HepG2 (cell line): ENCODE data around the gene SRSF11. TPM values are rescaled to one million over a fixed set of nuclear protein-coding genes. Genes with fewer than 3 reads are reported as not detected.

Experiments
- ARNT2 ChIP-seq: sonication (generic); formaldehyde crosslinking; IDR thresholded peaks from 2 replicates; pipeline ENCODE4 v1.8.0; 2022; ENCODE audit warnings: mild to moderate bottlenecking, low read depth, missing genetic modification reagents, moderate library complexity
- CBX5 ChIP-seq: sonication (generic); formaldehyde crosslinking; IDR thresholded peaks from 2 replicates; pipeline ENCODE4 v1.4.0; 2020; ENCODE audit warnings: missing genetic modification reagents, borderline replicate concordance
- CEBPG ChIP-seq: IDR thresholded peaks from 2 replicates; pipeline ENCODE4 v1.6.1; 2016
- HDAC6 ChIP-seq: fragments of 200-600 bp; sonication (generic); IDR thresholded peaks from 2 replicates; pipeline ENCODE4 v1.7.0; 2017; ENCODE audit warnings: mild to moderate bottlenecking, antibody characterized with exemption, low read length, low read depth
- IRF2 ChIP-seq: IDR thresholded peaks from 2 replicates; pipeline ENCODE4 v1.6.1; 2018; ENCODE audit warnings: missing genetic modification reagents, missing compliant biosample characterization
- KAT2B ChIP-seq: fragments of 150-350 bp; IDR thresholded peaks from 2 replicates; pipeline ENCODE4 v1.6.1; 2014; ENCODE audit warnings: low read depth, low read length, borderline replicate concordance
- KLF9 ChIP-seq: IDR thresholded peaks from 2 replicates; pipeline ENCODE4 v1.6.1; 2016; ENCODE audit warnings: low read depth
- NFATC3 ChIP-seq: sonication (generic); formaldehyde crosslinking; IDR thresholded peaks from 2 replicates; pipeline ENCODE4 v1.5.1; 2020; ENCODE audit warnings: mild to moderate bottlenecking, missing genetic modification reagents
- NR2F2 ChIP-seq: IDR thresholded peaks from 2 replicates; pipeline ENCODE4 v1.6.1; 2012; ENCODE audit warnings: low read depth, inconsistent platforms, borderline replicate concordance
- PTBP1 ChIP-seq: fragments of 200-400 bp; formaldehyde crosslinking; IDR thresholded peaks from 2 replicates; pipeline ENCODE4 v1.6.1; 2018; ENCODE audit warnings: low read length, low read depth; ENCODE audit not compliant: poor library complexity, severe bottlenecking
- RAD21 ChIP-seq: fragments of 450-650 bp; formaldehyde crosslinking; IDR thresholded peaks from 2 replicates; pipeline ENCODE4 v1.5.0; 2020; ENCODE audit warnings: mild to moderate bottlenecking
- RFXAP ChIP-seq: sonication (generic); formaldehyde crosslinking; IDR thresholded peaks from 2 replicates; pipeline ENCODE4 v1.4.0; 2020; ENCODE audit warnings: missing genetic modification reagents, borderline replicate concordance
- WIZ ChIP-seq: sonication (generic); formaldehyde crosslinking; IDR thresholded peaks from 2 replicates; pipeline ENCODE4 v1.5.1; 2020; ENCODE audit warnings: mild to moderate bottlenecking, missing genetic modification reagents
- ZBTB40 ChIP-seq, 2 experiments: fragments of 450-650 bp in 1 of 2; sonication (generic) in 1 of 2; formaldehyde crosslinking in 1 of 2; IDR thresholded peaks; 2 replicates each; pipeline versions ENCODE4 v1.6.1 to v1.8.0; 2016 to 2022; ENCODE audit warnings: antibody characterized with exemption in 1 of 2, mild to moderate bottlenecking in 1 of 2, missing genetic modification reagents in 1 of 2
- ZBTB42 ChIP-seq: sonication (generic); formaldehyde crosslinking; IDR thresholded peaks from 2 replicates; pipeline ENCODE4 v1.5.0; 2020; ENCODE audit warnings: mild to moderate bottlenecking, missing genetic modification reagents
- ZFP36L2 ChIP-seq: sonication (generic); formaldehyde crosslinking; IDR thresholded peaks from 2 replicates; pipeline ENCODE4 v1.4.0; 2020; ENCODE audit warnings: missing genetic modification reagents
- ZNF253 ChIP-seq: sonication (generic); formaldehyde crosslinking; IDR thresholded peaks from 2 replicates; pipeline ENCODE4 v1.8.0; 2022; ENCODE audit warnings: mild to moderate bottlenecking, missing genetic modification reagents, borderline replicate concordance
- ZNF331 ChIP-seq: sonication (generic); formaldehyde crosslinking; IDR thresholded peaks from 2 replicates; pipeline ENCODE4 v1.4.0; 2020; ENCODE audit warnings: missing genetic modification reagents
- ZNF350 ChIP-seq: sonication (generic); formaldehyde crosslinking; IDR thresholded peaks from 2 replicates; pipeline ENCODE4 v1.4.0; 2020; ENCODE audit warnings: mild to moderate bottlenecking, low read depth, missing genetic modification reagents, borderline replicate concordance
- ZNF549 ChIP-seq: sonication (generic); formaldehyde crosslinking; IDR thresholded peaks from 2 replicates; pipeline ENCODE4 v1.5.0; 2020; ENCODE audit warnings: missing genetic modification reagents
- ZNF619 ChIP-seq: sonication (generic); formaldehyde crosslinking; IDR thresholded peaks from 2 replicates; pipeline ENCODE4 v1.4.0; 2020; ENCODE audit warnings: mild to moderate bottlenecking, missing genetic modification reagents
- ZNF709 ChIP-seq: sonication (generic); formaldehyde crosslinking; IDR thresholded peaks from 2 replicates; pipeline ENCODE4 v1.5.0; 2020; ENCODE audit warnings: mild to moderate bottlenecking, missing genetic modification reagents
- ZNF781 ChIP-seq: sonication (generic); formaldehyde crosslinking; IDR thresholded peaks from 2 replicates; pipeline ENCODE4 v1.5.1; 2020; ENCODE audit warnings: borderline replicate concordance, mild to moderate bottlenecking, missing genetic modification reagents; ENCODE audit errors: not compliant biosample characterization
- polyA plus RNA-seq, 8 experiments: library from polyadenylated mRNA; depleted of rRNA in 3 of 8; stranded (reverse) in 7 of 8; unstranded in 1 of 8; fragments of >200 nt; fragmentation: Illumina TruSeq in 4 of 8; extraction: Trizol in 4 of 8; gene quantifications; 2 replicates each; pipeline versions ENCODE4 v1.2.1 to v1.2.3, GENCODE V29; 2011 to 2016; ENCODE audit warnings: low read depth in 4 of 8, missing spikeins in 1 of 8, mixed read lengths in 1 of 8; ENCODE audit not compliant: insufficient read depth in 1 of 8
- total RNA-seq, 5 experiments: library from RNA; depleted of rRNA; stranded (reverse); fragments of >200 nt; fragmentation: Illumina TruSeq; extraction: Trizol; gene quantifications; 2 replicates each; pipeline ENCODE4 v1.2.3, GENCODE V29; 2016; ENCODE audit warnings: low read depth in 1 of 5

Gene SRSF11
- total and polyA plus RNA-seq, 2 of the 13 experiments (the other 11 are each of a cell fraction or from before 2014, with no cell fraction given): 118 to 381 TPM

- TF ChIP-seq RAD21 (peak; percentile 11; the same call in 1 of the 2 replicates), ZNF709 (CRISPR knock-in tag) (peak; percentile 58), RFXAP (CRISPR knock-in tag) (peak; percentile 93), ARNT2 (CRISPR knock-in tag) (peak; percentile 81), ZFP36L2 (CRISPR knock-in tag) (0 out of 2 replicates have a peak, but pooled peaks have one; percentile 32), NFATC3 (no peak), ZBTB42 (no peak), WIZ (CRISPR knock-in tag) (peak; percentile 78; the same call in 1 of the 2 replicates), ZNF350 (CRISPR knock-in tag) (peak; percentile 90; the same call in 1 of the 2 replicates), ZNF331 (CRISPR knock-in tag) (peak; percentile 93), CBX5 (peak; percentile 95), ZNF781 (CRISPR knock-in tag) (peak; percentile 84), ZNF253 (no peak), KLF9 (CRISPR knock-in tag) (no peak), CEBPG (CRISPR knock-in tag) (peak; percentile 39; the same call in 1 of the 2 replicates), HDAC6 (no peak), KAT2B (no peak), PTBP1 (no peak), NR2F2 (no peak), ZNF549 (CRISPR knock-in tag) (no peak; the same call in 1 of the 2 replicates), IRF2 (peak; percentile 97), ZNF619 (CRISPR knock-in tag) (peak; percentile 43; the same call in 1 of the 2 replicates), ZBTB40 (IDR thresholded peaks at IDR 0.05) (no peak), ZBTB40 (CRISPR knock-in tag; IDR thresholded peaks at IDR 0.05) (peak; percentile 95)
These were observed 15.6 kb upstream of the SRSF11 start, which contains the start of gene LRRC40 (continued) for GRCh38 chr1:70205434-70206118.
